D721Med (cell line): ENCODE results near the gene CD99L2.

Experiments used
- DNase-seq: peaks from one replicate; pipeline ENCODE4 v3.0.0; 2011; ENCODE audit warnings: low spot score; ENCODE audit not compliant: insufficient read length
- FAIRE-seq: peaks from 2 replicates; lab custom pipeline; 2011; peaks lifted over from hg19 to GRCh38; lab: Jason Lieb, UNC
- TF ChIP-seq, protein P1 (sequence below): IDR thresholded peaks from 2 replicates; pipeline ENCODE4 v1.5.1; 2012; ENCODE audit warnings: mild to moderate bottlenecking, control low read depth; ENCODE audit not compliant: insufficient read depth; ENCODE audit errors: missing control alignments

Gene CD99L2

DNA sequence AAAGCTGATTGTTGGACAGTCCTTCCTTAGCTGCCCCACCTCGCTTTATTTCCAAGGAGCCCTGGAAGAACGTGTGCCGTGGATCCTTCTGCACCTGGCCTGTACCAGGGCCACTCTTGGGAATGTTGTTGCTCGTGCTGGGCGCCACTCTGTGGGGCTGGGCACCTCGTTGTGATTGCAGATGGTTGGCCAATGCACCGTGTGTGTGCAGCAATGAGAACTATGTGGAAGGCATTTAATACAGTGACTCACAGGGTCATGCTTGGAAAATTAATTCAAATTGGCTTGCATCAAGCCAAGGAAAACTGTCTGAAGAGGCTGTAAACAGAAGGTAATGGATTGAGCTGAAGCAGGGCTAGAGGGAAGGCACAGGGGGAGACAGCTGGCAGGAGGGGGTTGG is 37.0 kb upstream of the CD99L2 start:
- TF ChIP-seq, protein P1, sequence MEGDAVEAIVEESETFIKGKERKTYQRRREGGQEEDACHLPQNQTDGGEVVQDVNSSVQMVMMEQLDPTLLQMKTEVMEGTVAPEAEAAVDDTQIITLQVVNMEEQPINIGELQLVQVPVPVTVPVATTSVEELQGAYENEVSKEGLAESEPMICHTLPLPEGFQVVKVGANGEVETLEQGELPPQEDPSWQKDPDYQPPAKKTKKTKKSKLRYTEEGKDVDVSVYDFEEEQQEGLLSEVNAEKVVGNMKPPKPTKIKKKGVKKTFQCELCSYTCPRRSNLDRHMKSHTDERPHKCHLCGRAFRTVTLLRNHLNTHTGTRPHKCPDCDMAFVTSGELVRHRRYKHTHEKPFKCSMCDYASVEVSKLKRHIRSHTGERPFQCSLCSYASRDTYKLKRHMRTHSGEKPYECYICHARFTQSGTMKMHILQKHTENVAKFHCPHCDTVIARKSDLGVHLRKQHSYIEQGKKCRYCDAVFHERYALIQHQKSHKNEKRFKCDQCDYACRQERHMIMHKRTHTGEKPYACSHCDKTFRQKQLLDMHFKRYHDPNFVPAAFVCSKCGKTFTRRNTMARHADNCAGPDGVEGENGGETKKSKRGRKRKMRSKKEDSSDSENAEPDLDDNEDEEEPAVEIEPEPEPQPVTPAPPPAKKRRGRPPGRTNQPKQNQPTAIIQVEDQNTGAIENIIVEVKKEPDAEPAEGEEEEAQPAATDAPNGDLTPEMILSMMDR, result no peak
- DNase-seq (no peak), FAIRE-seq (no peak)

DNA sequence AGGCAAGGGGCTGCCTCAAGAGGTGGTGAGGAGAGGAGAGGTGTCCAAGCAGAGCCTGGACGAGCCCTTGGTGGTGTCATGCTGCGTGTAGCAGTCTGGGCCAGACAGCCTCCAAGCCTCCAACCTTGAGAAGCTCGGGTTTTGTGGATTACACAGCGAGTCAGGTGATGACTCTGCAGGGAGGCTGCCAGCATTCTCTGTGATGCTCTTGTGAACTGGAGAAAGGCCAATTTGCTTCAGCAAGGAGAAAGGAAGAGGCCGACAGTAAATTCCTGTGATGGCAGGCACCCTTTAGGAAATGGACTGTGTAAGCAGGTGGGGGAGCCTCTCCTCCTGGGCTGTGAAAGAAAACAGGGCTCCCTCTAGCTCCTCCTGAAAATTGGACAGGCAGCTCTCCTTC is 36.0 kb upstream of the CD99L2 start:
- TF ChIP-seq, protein P1, result no peak
- FAIRE-seq (no peak), DNase-seq (no peak)

DNA sequence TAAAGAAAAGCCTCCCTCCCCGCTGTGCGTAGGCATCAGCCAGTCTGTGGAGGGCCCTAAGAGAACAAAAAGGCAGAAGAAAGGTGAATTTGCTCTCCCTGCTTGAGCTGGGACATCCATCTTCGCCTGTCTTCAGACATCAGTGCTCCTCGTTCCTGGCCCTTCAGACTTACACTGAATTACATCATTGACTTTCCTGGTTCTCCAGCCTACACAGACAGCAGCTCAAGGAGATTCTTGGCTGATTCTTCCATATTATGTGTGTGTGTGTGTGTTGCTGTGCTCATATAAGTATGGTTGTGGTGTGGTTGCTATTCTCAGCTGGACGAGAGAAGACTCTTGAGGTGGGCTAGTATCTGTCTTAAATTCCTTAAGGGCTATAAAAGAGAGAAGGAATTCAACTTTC is 35.5 kb upstream of the CD99L2 start:
- FAIRE-seq, result no peak
- no peak for DNase-seq
- TF ChIP-seq, protein P1, result no peak

DNA sequence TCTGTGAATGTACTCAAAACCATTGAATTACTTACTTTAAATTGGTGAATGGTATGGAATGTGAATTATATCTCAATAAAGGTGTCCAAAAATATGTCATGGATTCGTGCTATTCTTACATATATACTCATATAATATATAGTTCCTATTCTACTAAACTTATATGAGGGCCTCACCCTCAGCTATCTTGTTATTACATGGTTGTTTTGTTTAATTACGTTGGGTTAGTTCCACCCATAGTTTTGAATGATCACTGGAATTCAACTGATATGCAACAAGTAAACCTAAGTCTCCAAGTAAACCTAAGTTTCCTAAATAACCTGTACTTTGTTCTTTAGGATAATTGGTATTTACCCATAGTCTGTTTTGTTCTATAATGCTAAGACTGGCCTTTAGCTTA is 30.6 kb upstream of the CD99L2 start:
- no peak for FAIRE-seq
- DNase-seq, result no peak
- TF ChIP-seq, protein P1, result no peak

DNA sequence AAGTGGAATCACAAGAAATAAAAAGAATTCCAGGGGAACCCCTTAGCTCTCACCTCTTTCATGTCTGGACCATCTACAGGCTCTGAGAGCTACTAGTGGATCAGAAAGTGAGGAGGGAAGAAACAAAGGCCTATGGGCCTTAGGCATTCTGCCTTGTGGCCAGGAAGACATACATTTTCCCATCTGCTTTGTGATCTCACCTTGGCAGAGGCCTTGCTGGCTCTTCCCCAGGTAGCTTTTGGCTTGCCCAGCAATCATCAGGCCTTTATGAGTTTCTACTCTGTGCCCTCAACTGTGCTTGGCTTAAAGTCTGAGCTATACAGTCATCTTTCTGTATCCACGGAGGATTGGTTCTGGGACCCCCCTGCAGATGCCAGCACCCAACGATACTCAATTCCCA is 28.3 kb upstream of the CD99L2 start:
- FAIRE-seq (no peak), DNase-seq (no peak)
- TF ChIP-seq, protein P1, result no peak

DNA sequence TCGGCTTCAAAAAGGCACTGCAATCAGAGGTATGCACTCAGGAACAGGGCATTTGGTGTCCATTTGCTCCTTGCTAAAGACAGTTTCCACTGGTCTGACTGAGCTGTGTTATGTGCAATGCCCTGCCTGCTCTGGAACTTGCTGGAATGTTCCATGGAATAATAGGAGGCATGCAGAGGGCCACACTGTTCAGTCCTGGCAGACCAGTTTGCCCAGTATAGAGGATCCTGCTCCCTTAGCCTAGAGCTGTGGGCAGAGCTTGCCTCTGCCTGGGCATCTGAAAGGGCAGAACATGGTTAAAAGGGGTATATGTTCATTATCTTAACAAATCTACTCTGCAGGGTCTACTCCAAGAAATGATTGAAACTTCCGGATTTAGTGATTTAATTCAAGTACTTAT is 27.8 kb upstream of the CD99L2 start:
- DNase-seq (no peak), FAIRE-seq (no peak)
- TF ChIP-seq, protein P1, result no peak

DNA sequence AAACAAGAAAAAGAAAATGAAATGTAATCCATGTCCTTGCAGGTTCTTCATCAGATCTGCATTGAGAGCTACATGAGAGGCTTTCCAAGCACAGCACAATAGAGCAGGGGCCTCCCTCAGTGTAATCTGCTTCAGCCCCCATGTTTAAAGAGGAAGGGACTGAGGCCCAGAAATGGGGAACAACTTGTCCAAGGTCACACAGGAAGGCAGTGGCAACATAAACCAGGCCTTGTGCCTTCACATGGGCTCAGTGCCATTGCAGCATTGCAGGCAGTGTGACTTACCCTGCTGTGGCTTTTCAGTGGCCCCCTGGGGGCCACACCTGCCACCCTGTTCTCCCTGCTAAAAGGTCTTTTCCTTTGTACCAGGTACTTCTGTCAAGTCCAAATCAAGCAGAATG is 20.9 kb upstream of the CD99L2 start:
- no peak for FAIRE-seq
- TF ChIP-seq, protein P1, result no peak
- no peak for DNase-seq
